Right forelimb (tissue), 1 donor: ENCODE measurements around the gene MB21D2.
A peak's percentile ranks its signal among the peaks of the same experiment; 100 is the strongest.

Source experiments
- DNase-seq: peaks from one replicate; pipeline ENCODE4 v3.0.0-alpha.2; 2018

The MB21D2 gene

GRCh38 chr3:192831801-192832347 is 85.8 kb downstream of the MB21D2 start:
- no peak for DNase-seq

- no peak for DNase-seq
These were observed 86.5 kb downstream of the MB21D2 start for GRCh38 chr3:192831111-192831644.

DNA sequence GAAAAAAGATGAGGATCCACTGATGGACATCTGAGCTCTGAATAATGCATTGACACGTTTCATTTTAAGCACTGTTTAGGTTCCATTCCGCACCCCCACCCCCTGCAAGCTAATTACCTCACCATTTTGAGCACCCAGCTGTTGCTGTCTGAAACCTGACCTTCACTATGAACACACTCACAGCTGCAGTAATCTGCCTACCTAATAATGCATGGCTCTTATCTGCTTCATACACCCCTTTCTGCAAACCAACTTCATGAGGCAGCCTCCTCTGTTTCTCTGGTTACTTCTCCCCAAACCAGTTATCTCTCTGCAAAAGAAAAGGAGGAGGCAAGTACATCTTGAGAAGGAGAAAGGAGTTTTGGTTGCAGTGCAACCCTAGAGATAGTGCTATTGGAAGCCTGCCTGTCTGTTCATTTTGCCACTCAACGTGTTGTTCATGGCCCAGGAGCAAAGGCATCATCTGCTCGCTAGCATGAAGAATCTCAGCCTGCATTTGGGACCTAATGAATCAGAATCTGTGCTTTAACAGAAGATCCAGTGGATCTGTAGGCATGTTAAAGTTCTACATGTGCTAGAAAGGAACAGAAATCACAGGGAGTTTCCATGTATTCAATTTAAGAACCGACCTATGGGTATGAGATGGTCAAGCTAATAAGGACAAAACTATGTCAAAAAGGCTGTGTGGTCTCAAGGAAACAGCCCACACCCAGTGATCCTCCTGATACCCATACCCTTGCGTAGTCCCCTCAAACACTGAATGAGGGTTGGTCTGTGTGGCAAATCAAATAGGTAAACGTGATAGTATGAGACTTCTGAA is 87.2 kb downstream of the MB21D2 start:
- no peak for DNase-seq

DNA sequence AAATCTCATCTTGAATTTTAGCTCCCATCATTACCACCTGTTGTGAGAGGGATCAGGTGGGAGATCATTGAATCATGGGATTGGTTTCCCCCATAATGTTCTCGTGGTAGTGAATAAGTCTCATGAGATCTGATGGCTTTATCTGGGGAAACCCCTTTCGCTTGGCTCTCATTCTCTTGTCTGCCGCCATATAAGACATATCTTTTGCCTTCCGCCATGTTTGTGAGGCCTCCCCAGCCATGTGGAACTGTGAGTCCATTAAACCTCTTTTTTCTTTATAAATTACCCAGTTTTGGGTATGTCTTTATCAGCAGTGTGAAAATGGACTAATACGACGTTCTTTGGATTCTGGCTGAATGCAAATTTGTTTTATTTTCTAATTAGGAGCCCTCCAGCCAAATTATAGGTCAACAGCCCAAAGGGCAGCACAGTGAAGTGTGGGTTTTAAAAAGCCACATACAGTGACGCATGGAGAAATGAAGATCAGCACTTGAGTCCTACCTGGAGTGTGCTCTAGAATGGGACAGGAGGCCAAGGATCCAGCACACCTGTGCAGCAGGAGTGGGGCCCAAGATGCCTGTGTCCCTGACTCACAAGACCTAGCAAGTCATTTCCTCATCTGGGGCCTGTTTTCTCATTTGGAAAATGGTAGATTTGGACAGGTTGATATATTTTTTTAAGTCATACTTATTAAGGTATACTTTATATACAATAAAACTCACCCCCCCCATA is 89.6 kb downstream of the MB21D2 start:
- DNase-seq = no peak

GRCh38 chr3:192827208-192827607 is 90.4 kb downstream of the MB21D2 start:
- DNase-seq = no peak

DNA sequence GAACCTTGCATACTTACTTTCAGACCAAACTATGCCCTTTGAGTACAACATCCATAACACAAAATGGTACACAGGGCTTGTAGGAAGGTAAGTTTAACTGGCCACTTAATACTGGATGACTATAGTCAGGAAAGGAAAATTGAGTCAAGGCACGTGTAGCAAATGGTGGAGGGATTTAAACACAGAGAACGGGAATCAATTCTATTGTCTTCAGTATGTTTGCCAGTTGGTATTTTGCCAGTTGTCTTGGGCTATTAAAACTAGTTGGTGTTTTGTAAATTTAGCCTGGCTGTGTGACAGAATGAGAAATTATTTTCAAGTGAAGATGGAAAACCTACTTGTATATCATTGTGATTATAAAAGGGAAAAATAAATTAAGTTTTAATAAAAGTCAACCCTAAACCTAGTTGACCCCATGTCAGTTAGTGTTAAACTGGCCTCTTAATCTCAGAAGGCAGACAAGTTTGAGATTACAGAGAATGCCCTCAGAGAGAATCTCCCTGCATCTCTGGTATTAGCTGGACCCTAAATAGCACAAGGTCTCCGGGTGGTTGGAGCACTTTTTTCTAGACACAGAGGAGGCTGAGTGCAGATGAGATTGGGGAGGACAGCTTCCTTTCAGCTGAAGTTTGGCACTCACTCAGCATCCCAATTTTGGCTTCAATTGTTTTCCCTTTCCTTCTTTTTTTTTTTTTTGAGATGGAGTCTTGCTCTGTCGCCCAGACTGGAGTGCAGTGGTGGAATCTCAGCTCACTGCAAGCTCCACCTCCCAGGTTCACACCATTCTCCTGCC is 91.2 kb downstream of the MB21D2 start:
- no peak for DNase-seq

GRCh38 chr3:192825657-192826200 is 91.9 kb downstream of the MB21D2 start:
- no peak for DNase-seq

GRCh38 chr3:192825216-192825615 is 92.4 kb downstream of the MB21D2 start:
- DNase-seq = no peak

DNA sequence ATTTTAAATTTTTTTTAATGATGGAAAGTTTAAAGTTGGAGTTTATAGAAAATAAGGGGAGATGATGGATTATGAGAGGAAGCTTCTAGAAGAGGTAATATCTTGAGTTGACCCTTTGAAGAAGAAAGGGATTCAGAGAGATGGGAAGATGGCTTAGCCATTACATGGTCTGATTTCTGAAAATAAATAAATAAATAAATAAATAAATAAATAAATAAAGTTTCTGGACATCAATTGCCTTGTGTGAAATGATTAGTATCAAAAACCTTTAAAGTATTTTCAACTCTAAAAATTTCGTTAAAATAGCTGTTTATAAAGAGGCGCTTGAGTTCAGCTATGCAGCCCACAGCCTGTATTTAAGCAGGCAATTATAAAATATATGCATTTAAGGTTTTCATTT is 93.3 kb downstream of the MB21D2 start:
- DNase-seq = no peak

DNA sequence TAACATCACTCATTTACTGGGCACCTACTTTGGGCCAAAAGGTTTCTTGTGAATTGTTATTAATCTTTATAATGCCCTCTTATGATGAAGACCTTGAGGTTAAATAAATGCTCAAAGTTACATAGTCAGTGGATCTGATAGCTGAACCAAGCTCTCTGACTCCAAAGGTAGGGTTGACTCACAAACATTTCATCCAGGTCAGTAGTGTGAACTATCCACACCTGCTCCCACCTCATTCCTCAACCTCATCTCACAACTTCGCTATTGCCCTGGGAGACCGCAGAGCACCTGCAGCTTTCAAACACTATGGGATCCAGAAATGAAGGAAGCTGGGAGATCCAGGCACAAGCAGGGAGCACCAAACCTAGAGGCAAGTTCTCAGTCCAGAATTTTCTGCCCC is 96.5 kb downstream of the MB21D2 start:
- no peak for DNase-seq

DNA sequence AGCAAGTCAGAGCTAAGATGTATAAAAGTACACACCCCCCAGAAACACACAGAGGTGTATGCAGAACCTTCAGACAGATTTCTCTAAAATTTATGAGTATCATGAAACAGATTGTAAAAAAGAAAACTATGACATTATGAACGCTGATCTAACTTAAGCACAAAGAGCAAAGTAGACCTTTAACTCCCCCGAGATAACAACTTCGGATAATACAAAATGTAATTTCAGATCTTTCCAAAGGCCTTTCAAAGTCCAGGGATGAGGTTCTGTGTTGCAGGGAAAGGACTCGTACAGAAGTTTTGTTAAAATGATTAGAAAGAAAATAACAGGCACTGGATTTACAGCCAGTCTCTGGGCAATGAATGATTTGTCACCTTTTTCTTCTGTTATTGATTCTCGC is 97.5 kb downstream of the MB21D2 start:
- no peak for DNase-seq

- no peak for DNase-seq
These were observed 98.6 kb downstream of the MB21D2 start for GRCh38 chr3:192819001-192819569.

DNA sequence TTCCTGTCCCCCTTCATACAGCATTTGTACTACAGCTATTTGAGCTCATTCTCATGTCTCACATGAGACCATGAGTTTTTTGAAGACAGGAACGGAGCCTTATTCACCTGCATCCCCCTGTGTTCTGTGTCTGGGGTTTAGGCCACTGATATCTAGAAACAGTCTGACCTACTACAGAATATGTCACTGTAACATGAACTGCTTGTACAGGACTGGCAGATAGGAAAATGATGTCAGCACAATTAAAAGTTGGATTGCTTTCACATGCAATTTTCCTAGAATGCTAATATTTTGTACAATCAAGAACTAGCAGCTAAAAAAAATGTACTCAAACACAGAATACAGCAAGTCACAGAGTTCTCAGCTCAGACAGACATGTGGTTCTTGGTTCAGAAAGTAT is 99.5 kb downstream of the MB21D2 start:
- DNase-seq = no peak

- DNase-seq = no peak
These were observed 100.2 kb downstream of the MB21D2 start for GRCh38 chr3:192817506-192817905.

GRCh38 chr3:192817053-192817452 is 100.6 kb downstream of the MB21D2 start:
- no peak for DNase-seq

GRCh38 chr3:192816351-192816750 is 101.3 kb downstream of the MB21D2 start:
- peak; percentile 58 for DNase-seq

- no peak for DNase-seq
These were observed 104.8 kb downstream of the MB21D2 start for GRCh38 chr3:192812743-192813383.

GRCh38 chr3:192805711-192806110 is 111.9 kb downstream of the MB21D2 start:
- DNase-seq = no peak

DNA sequence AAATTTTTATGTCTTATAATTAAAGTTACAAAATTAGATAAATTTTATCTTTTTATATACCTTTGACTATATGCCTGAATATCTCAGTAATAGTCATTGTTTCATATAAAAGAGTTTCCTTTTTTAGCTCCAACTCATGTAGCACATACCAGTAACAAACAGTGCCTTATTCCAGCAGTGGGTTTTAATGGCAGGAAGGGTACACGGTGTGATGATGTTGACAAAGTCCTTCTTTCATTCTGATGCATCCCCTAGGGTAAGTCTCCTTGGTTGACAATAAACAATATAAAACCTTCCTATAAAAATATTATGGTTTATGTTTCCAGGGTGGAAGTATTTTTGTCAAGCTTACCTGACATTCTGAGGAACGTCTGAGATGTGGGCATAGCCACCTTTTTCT is 113.2 kb downstream of the MB21D2 start:
- DNase-seq = no peak

DNA sequence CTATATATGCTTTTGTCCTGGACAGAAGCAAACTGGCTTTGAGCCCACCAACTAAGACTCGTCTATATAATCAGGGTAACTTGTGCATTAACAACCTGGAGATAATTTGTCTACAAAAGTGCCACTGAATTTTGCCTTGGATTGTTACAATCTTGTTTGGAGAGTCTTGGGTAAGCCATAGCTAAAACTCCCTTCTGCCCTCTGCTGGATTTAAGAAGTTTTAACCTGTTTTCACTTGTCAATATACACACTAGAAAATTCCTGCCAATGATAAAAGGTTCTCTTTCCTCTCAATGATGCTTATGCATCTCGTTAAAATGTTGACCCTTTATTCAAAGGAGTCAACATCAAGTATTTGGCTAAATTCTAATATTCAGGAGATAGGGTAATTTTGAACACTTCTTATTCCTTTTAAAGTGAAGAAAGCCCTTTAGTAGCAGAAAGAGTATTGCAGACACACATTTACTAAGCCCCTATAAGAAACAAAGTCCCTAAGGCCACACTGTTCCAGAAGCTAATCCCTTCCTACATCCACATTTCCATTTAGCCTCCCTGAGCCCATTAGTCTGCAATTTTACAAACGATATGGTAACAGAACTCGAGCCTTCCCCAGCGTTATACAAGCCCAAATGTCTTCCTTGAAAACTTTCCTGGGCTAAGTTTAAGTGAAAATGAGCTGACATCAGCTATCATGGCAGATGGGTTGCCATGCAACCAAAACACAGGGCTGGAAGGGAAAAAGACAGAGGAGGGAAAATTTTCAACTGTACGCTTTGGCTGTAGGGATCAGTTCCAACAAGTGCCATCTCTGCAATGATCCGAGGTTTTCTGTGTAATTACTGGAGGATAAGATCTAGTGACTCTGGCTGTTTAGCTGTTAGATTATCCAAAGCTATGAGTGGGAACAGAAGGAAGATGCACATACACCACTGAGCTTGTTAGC is 114.4 kb downstream of the MB21D2 start:
- DNase-seq = no peak

- no peak for DNase-seq
These were observed 115.7 kb downstream of the MB21D2 start for GRCh38 chr3:192801985-192802384.
